HG02610 (cell line): ENCODE results near the gene FARS2.
A peak's percentile ranks its signal among the peaks of the same experiment; 100 is the strongest.

Source experiments
- ATAC-seq: cut with Tn5 transposase; IDR thresholded peaks from one replicate; pipeline ENCODE4 v1.9.1; 2021; ENCODE audit warnings: mild to moderate bottlenecking, moderate library complexity; ENCODE audit not compliant: unreplicated experiment

The FARS2 gene

DNA sequence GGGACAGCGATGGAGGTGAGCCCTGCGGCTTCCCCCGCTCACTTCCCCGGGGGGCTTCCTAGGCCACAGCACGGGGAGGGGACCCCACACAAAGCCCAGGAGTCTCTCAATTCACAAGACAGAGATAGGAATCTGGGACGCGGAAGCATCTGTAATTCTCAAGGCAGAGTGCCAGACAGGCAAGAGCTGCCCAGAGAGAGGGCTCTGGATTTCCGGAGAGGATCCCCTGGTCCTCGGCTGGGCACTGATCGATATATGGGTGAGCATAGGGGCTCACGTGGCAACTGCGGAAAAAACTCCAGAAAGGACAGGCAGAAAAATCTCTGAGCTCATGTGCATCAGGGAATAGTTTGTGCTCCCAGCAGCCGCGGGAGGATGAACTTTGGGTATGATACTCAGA, 449.2 kb downstream of the FARS2 start:
- no peak for ATAC-seq

DNA sequence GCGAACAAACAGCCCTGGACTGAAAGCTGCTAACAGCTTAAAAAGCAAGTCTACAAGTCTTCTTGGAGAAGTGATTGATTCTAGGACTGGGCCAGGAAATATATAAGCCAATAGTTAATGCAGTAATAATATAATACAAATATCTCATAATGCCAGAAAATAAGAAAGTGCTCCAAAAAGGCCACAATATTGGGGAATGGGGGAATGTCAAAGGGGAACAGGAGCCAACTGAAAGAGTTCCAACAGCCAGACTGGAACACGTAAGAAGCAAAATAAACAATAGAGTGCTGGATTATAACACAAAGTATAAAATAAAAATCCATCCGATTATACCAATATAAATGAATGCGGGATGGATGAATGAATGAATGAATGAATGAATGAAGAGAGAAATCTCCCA, 449.6 kb downstream of the FARS2 start:
- no peak for ATAC-seq

DNA sequence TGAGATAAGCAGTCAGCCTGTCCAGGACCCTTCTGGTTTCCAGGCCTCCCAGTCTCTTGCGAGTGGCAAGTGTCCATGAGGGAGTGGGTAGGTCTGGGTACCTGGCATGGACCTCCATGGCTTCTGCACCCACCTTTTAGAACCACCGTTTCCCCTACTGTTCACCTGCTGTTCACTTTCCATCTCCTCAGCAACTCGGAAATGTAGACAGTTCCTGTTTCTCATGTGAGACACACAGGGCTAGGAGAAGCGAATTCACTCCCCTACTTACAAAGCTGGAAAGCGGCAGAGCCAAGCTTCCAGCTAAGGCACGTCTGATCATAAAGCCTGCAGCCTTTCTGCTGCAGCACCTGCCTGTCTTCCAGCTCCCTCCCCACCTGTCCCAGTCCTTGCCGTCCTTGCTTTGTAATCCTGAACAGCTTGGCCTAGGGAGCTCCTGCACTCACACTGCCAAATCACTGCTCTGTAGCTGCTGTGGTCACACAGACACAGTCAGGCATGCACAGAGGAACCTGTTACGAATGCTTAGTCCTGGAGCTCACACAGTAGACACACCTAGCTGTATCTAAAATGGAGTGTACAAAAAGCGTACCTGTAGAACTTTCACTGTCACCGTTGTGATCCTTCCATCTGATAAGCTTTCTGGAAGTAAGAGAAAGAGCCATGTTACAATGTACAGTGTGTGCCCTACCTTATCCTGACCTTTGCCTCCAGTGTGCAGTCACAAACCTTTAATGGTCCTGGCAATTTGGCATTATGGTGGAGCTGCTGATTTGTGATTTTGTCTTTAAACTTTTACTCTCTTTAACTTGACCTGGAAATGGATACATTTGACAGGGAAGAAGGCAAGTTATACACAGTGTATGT, 451.3 kb downstream of the FARS2 start:
- ATAC-seq = no peak

DNA sequence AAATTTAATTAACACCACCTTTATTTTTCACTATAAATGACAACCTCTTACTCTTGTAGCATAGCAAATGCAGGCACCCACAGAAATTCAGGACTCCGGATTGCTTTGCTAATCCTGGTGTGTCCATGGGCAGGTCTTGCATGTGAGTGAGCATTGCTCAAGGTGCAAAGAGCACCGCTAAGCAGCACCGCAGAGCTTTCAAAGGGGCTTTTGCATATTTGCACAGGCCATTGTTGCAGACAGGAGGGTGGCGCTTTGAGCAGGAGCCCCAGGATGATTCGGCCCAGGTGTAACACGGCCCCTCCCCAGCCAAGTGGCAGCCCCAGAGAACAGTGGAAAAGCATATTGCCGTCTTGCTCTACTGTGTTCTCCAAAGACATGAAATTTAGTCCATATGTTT, 452.2 kb downstream of the FARS2 start:
- ATAC-seq = no peak

DNA sequence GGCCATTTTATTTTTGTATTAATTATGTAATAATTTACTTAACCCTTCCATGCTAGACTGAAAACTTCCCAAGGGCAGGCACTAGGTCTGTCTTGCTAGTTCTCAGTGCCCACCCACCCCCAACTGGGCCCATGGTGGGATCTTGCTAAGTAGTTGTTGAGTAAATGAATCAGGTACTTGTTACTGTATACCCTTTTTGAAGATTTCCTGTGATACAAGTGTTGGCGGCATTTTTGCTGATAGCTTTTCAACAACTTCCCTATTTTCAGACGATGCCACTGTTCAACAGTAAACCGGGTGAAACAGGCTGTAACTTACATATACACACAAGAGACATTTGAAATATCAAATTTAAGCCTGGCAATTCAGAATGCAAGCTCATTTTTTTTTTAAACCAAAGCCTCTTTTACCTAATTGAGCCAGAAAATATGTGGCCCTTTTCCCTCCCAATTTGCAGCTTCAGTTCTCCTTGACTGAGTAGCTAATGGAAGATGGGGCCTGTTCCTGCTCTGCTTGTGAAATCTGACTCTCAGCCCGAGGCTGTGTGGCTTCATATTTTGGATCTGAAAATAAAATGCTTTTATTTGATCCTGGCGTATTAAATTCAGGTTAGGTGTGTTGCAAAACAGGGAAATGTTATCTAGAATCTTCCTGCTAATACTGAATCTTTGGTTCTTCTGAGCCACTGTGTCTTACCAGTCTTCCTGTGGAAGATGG, 457.1 kb downstream of the FARS2 start:
- no peak for ATAC-seq

DNA sequence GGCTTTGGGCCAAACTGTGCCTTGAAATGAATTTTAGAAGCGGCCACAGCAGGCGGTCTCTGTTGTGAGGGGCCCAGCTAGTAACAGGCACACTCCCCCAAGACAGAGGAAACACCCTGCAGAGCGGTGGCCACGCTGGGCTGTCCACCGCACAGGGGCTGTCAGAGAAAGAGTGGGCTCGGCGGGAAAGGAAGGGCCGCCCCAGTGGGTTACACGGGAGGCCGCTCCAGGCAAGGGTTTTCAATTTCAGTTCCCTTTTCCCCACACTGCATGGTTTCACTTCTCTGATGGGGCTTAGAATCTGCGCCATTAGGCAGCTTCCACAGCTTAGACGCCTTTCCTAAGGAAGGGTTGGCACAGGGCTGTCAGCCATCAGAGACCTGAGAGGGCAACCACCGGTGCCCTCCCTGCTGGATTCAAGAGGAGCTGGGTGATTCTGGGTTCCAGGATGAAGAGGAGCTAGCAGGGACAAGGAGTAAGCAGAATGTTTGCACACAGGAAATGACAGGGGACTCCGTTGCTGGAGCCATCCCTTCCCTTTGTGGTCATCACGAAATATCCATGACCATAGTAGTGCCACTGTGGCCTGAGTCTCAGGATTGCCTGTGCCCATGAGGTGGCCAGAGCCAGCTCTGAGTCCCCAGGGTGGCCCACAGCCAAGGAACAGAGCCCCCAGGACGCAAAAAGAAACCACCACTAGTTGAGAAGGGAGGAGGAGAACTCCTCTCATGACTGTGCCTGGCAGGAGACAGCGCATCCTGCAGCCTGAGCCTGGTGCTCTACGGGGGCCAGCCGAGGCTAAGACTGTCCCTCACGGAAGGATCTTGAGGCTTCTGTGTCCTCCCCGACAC, 462.8 kb downstream of the FARS2 start:
- ATAC-seq = peak; percentile 93

DNA sequence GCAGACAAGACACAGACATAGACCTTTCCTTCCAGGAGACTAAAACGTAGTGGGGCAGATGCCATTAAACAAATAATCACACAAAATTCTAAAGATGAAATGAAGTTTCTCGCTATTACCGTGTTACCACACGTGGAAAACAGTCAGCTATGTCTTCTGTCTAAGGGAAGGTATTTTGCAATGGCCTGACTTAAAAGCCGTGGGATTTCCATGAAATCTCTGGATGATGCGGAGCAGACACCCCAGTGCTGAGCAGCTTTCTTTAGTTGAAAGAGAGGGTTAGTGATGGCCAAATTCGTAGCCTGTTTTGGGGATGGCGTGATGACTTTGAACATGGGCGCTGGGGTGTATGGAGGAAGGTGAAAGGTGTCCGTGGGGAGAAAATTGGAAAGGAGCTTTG, 463.6 kb downstream of the FARS2 start:
- ATAC-seq = no peak

DNA sequence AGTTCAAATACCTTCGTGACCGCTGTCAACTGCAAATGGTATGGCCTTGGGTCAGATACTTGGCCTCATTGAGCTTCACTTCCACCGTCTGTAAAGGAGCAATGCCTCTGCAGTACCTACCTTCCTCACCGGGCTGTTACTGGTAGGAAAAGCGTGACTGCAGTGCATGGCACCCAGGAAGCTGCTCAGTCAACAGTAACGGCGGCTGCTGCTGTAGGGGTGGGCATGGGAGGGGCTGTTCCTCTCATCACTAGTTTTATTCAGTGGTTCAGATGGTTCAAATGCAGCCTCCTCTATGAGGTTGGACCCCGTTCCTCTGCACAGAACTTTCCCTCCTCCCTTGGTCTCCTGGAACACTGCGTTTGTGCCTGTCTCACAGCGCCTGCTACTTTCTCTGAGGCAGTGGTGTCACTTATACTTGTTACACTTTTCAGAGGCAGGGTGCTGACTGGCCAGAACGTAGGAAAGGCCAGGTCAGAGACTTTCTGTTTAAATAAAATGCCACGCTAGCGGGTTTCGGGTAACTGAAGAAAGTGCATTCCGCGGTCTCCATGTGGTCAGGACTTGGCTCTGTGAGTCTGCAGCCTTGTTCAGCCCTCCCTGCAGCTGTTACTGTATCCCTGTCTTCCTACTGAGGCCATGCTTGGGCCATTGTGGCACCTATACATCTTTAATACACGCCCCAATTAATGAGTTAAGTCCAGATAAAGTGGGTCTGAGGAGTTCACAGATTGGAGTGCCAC, 465.8 kb downstream of the FARS2 start:
- no peak for ATAC-seq

DNA sequence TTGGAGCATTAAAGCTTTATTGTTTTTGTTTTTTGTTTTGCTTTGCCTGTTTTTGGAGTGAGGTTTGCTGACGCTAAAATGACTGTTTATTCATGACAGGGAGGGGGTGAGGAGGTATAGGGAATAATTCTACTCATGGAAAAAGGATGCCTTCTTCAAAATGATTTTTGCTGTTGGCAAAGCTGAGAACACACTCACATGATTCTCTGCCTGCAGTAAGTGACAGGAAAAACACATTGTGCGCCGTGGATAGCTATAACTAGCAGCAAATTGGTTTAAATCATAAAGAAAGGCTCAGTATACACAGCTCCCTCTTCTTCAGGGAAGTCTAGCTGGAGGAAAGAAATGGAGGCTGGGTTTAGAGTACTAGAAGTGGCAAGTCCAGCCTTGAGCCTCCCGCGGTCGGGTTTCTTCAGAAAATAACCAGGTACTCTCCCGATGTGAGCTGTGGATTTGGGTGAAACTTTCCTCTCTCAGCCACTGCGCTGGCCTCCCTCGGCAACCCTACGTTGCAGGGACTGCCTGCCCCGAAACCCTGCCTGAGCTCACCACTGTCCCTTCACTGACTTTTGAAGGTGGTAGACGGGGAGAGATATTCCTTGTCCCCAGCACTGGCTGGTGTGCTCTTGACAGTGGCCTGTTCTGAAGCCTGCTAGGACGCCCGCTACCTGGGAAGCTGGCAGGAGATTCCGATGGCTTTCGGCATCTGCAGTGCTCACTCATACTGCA, 467.2 kb downstream of the FARS2 start:
- no peak for ATAC-seq

DNA sequence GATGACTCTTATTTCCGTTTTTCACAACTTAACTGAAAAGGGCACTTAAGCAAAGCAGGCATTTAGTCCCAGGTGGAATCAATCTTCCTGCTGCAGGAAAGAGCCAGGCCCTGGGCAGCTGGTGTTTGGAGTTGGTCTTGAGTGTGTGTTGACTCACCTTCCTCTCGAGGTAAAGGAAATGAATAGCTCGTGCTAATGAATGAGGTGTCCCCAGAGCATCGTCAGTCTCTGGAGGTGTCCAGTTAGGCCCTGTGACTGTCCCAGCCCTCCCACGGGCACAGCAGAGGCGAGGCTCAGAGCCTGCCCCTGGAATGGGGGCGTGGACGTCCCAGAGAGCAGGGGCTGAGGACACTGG, 467.7 kb downstream of the FARS2 start:
- ATAC-seq = no peak

DNA sequence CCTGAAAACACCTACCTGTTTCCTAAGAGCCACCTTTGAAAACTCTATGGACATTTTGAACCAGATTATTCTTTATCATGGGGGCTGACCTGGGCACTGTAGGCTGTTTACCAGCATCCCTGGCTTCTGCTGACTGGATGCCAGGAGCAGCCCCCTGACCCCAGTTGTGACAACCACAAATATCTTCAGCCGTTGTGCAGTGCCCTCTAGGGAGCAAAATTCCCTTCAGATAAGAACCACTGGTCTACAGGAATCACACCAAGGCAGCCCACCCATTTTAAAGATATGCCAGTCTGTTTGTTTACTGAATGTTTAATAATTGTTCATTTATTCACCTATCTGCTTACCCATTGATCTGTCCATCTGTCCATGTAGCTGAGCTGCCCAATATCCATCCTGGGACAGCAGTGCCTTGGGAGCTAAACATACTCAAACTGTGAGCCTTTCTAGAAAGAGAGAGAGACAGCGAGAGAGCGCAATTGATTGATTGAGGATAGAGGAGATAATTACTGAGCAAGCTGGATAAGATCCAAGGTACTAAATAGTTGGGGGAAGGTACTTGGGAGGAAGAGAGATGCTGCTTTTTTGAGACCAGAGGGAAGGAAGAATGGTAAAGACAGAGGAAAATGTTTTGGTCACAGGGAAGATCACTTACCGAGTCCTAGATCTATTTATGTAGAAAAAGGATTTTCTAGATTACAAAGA, 468.7 kb downstream of the FARS2 start:
- ATAC-seq = no peak

DNA sequence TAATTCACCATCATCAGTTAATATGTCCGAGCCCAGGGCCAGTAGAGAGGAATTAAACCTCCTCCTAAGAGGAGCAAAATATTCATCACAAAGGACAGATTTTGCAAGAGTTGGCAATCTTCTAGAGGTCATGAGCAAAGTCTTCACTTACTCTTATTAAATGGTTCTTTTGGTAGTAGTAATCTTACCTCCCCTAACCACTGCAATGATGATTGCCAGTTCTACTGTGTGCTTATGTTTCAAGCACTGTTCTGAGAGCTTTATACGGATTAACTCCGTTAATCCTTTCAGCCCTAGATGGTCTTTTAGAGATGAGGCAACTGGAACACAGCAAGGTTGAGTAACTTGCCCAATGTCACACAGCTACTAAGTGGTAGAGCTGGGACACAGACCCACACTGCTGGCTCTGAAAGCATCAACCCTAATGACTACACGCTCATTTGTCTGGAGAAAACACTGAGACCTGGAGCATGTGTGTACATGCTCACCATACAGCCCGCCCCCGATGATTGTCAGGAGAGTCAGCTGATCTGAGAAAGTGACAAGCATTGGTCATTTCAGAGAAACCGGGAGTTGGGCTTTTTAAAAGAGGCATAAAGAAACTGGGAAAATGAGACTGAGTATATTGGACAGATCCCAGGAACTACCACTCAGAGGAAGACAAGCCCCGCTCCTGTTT, 469.4 kb downstream of the FARS2 start:
- ATAC-seq = no peak

DNA sequence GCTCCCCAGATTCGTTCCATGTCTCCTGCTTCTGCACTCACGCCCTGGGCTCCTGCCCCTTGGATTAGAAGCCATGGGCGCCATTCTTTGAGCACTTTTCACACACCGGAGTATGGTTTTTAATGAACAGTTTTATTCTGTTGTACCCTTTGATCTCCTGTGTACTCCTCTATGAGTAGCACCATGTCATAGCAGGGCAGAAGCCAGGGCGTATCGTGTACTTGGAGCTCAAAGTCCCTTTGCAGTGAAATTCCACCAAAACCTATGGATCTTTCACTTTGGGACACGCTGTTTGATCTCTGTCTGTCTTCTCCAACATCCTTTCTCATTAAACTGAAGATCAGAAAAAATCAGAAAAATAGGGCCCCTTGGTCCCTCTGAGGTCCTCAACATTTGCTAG, 470.1 kb downstream of the FARS2 start:
- no peak for ATAC-seq

DNA sequence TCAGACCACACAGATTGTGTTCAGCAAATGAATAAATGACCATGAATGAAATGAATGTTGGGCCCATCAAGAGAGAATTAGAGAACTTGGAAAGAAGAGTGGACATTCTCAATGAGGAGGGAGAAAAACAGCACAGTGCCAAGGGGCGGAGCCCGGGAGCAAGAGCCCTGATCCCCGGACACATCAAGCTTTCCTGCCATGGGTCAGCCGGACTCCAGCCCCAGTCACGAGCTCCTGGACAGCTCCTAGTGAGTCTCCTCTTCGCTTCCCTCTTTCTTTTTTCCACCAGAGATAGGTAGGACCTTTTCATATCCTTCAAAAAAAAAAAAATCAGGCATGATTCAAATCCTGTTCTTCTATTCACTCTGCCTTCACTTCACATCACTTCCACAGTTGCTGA, 471.2 kb downstream of the FARS2 start:
- ATAC-seq = no peak

DNA sequence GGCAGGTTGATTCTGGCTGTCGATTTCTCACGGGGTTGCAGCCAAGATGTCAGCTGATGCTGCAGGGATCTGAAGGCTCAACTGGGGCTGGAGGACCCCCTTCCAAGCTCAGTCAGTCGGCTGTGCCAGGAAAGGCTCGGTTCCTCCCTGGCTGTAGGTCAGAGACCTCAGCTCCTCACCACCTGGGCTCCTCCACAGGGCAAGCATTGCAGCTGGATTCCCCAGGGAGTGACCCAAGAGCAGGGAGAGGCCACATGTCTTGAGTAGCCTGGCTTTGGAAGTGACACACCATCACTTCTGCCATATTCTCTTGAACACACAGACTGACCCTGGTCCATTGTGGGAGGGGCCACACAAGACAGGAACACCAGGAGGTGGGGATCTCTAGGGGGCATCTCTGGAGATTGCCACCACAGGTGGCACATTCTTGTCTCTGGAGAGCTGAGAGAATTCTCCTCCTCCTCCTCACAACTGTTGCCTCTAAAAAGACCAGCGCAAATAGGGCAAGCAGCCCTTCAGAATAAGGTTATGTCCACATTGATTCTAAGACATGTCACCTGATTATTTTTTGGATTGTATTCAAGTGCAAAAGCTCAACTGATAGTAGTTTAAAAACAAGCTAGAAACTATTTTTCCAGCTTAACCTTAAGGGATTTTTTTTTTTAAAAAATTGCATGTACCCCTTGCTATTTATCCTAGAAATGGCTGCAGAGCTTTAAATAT, 474.9 kb downstream of the FARS2 start:
- no peak for ATAC-seq

DNA sequence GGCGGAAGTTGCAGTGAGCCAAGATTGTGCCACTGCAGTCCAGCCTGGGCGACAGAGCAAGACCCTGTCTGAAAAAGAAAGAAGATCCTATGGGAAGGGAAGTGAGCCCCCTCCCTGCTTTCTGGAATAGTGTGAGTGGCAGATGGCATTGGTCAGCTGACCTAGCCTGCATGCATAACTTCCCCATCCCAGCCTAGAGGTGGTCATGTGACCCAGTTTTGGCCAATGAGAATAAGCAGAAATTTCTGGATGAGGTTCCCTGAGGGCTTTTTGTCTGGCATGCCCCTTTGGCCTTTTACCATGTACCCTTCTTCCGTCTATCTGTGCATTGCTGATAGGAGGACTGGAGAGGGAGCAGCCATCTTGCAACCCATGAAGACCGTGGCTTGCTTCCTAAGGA, 476.1 kb downstream of the FARS2 start:
- ATAC-seq = no peak

DNA sequence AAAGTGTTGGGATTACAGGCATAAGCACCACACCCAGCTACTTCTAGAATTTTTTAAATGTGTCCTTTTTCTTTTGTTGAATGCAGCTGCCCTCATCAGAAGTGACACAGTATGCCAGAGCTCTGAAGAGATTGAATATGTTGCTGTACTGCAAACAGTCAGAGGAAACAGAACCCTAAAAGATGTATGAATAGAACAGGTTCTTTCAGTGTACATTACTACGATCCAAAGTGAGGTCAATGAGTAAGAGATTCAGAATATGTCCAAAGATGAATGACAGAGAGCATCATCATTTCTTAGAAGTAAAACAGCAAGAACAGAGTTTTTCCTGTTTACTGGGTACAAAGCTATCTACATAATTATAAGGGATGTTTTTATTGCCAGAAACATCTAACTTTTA, 476.9 kb downstream of the FARS2 start:
- no peak for ATAC-seq

DNA sequence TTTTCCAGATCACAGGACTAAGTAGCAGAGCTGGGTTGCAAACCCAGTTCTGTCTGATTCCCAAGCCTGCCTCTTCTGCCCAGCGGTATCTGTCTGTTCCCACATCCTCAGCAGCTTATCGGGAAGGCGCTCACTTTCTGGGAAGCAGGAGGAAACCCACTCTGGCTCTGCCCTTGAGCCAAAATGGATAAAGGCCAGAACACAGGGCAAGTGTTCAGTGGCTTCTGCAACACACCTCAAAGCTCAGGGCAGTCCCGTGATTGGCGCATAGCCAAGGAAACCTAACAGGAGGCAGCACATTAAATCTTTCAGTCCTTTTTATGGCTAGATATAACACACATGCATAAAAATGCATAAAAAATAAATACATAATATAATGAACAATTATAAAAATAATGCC, 483.2 kb downstream of the FARS2 start:
- no peak for ATAC-seq
